ENCODE data around the gene TFPI.

DNA sequence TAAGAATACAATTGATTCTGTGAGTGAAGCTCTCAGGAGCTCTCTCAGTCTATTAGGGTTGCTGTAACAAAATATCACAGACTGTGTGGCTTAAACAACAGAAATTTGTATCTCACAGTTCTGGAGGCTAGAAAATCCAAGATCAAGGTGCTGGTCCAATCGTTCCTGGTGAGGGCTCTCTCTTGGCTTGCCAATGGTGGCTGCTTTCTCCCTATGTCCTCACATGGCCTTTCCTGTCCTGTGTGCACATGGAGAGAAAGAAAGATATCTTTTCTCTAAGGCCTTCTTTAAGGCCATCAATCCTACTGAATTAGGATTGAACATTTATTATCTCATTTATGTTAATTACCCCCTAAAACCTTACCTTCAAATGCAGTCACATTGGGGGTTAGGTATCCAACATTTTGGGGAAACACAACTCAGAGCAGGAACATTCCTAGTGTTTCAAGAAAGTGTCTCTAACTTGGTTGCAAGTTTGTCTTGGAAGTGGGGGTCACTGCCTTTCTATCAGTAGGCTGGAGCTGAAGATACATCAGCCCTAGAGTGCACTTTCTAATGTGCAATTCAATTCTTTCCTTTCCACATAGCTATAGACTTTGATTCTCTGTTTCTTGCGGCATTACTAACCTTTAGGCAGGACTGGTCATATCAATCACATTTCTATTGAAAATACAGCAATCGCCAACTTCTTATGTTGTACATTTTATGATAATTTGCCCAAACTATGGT, 24.8 kb downstream of the TFPI start:
- TF ChIP-seq, protein P1, sequence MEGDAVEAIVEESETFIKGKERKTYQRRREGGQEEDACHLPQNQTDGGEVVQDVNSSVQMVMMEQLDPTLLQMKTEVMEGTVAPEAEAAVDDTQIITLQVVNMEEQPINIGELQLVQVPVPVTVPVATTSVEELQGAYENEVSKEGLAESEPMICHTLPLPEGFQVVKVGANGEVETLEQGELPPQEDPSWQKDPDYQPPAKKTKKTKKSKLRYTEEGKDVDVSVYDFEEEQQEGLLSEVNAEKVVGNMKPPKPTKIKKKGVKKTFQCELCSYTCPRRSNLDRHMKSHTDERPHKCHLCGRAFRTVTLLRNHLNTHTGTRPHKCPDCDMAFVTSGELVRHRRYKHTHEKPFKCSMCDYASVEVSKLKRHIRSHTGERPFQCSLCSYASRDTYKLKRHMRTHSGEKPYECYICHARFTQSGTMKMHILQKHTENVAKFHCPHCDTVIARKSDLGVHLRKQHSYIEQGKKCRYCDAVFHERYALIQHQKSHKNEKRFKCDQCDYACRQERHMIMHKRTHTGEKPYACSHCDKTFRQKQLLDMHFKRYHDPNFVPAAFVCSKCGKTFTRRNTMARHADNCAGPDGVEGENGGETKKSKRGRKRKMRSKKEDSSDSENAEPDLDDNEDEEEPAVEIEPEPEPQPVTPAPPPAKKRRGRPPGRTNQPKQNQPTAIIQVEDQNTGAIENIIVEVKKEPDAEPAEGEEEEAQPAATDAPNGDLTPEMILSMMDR (IDR thresholded peaks at IDR 0.05), result no peak
- TF ChIP-seq POLR2A (IDR thresholded peaks at IDR 0.05), result no peak

Measured in heart left ventricle (tissue), 13 donors.